Posterior cingulate gyrus (tissue), 11 donors: Measurements from ENCODE around the gene FRRS1L.

Source experiments
- DNase-seq, 10 donors: peaks; one replicate each; pipeline versions ENCODE4 v3.0.0 to v3.0.0-alpha.2; 2020 to 2021; ENCODE audit warnings: mixed read lengths in 3 of 10
- intact Hi-C: fragments of 100-400 bp; cut with DNase I; formaldehyde crosslinking; loops from one replicate; pipeline ENCODE4 v1.15.1; 2023

FRRS1L gene, protein sequence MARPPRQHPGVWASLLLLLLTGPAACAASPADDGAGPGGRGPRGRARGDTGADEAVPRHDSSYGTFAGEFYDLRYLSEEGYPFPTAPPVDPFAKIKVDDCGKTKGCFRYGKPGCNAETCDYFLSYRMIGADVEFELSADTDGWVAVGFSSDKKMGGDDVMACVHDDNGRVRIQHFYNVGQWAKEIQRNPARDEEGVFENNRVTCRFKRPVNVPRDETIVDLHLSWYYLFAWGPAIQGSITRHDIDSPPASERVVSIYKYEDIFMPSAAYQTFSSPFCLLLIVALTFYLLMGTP

DNA sequence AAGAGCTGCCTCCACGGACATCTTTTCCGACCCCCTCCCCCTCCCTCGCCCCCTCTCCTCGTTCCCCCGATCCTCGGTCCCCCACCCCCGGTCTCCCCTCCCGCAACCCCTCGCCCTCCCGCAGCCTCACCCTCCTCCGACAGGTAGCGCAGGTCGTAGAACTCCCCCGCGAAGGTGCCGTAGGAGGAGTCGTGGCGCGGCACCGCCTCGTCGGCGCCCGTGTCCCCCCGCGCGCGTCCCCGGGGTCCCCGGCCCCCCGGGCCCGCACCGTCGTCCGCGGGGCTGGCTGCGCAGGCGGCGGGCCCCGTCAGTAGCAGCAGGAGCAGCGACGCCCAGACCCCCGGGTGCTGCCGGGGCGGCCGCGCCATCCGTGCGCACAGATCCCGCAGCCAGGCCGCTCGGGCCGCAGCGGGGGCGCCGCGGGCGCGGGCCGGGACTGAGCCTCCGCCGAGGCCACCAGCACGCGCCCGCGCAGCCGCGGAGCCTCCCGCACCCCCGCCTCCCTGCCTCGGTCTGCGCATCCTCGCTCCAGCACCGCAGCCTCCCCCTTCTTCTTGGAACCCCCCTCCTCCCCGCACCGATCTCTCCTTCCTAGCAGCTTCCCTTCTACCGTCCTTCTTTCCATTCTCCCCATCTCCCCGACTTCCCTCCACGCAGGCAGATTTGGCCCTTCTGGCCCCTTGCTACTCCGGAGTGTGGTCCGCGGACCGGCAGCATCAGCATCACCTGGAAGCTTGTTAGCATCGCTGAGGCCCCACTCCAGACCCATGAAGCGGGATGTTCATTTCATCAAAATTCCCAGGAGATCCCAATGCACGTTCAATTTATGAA, at the start of gene FRRS1L:
TSS of gene FRRS1L (minus strand) at position 479 of the 831 bp plus-strand sequence. CDS start at position 368, 111 bp downstream.
- peak; percentile 47 to 95 (median 70) for DNase-seq
- intact Hi-C loops, result no loop called here

DNA sequence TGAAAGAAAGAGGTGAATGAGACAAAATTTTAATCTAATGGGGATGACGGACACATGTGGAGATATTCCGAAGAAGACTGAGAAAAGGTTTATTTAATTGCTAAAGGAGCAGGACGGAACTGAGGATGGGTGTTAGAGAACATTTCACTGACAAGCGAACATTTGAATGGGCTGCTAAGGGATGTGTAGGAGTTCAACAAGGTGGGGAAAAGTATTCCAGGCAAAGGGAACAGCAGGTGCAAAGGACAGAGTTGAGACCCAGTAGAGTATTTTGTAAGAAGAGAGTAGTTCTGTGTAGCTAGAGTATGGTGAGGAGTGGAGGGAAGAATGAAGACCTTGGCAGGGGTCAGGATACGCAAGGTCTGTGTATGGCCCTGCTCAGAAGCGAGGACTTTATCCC, 47.4 kb upstream of the FRRS1L start:
- intact Hi-C loops, result no loop called here
- DNase-seq, result no peak

- DNase-seq, result no peak
- intact Hi-C loops, result no loop called here
These were observed 46.5 kb upstream of the FRRS1L start for GRCh38 chr9:109213285-109214121.

- no peak for DNase-seq
- intact Hi-C loops, result no loop called here
These were observed 45.7 kb upstream of the FRRS1L start for GRCh38 chr9:109212768-109213167.

DNA sequence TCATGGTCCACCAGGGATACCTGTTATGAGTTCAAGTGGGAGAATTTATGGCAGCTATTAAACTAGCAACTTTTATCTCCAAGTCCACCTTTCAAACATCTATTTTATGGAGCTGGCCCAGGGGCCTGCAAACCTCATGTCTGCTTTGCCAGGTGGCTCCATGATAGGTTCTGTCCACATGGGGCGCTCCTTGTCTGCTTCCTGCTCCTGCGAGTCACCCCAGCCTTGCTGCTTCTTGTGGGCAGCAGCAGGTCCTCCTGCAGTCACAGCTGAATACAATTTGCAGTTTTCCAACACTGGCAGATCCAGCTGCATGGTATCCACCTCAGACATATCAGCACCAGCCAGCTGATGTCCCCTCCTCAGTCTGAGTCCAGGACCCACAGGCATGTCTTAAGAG, 39.6 kb upstream of the FRRS1L start:
- intact Hi-C loops, result no loop called here
- peak in 1 of 10 donors; percentile 6 for DNase-seq

- intact Hi-C loops, result no loop called here
- no peak for DNase-seq
These were observed 38.5 kb upstream of the FRRS1L start for GRCh38 chr9:109205526-109205925.

GRCh38 chr9:109203761-109204360, 36.8 kb upstream of the FRRS1L start:
- intact Hi-C loops, result no loop called here
- no peak for DNase-seq

DNA sequence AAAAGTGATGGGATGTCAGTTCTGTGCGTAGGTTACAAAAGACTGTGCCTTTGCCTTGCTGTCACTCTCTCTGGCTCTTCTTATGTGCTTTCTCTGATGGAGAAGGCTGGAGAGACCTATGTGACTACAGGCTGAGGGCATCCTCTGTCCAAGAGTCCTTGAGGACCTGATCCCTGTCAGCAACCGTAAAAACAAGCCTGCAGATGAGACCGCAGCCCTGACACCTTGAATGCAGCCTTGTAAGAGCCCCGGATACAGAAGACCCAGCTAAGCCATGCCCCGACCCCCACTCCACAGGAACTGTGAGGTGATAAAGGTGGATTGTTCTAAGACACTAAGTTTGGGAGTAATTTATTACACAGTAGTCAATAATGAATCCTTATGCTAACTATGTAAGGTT, 32.6 kb upstream of the FRRS1L start:
- peak in 1 of 10 donors; percentile 9 for DNase-seq
- intact Hi-C loops, result no loop called here

DNA sequence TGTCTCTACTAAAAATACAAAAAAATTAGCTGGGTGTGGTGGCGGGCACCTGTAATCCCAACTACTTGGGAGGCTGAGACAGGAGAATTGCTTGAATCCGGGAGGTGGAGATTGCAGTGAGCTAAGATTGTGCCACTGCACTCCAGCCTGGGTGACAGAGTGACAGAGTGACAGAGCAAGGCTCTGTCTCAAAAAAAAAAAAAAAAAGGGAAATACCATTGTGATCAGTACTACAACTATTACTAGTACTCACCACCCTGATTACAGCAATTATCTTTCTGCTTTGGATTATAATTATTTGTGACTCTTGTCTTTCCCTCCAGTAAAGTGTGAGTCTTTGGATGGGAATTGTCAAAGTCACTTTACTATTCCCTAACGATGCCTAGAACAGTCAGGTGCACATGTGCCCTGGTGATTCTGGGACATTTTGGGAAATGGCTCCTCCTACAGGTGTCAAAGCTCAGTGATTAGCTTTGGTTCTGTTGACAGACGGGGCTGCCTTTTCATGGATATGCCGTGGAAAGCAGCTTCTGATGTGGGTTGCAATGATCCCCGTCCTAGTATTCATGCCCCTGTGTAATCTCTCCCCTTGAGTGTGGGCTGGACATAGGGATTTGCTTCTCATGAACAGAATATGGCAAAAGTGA, 31.8 kb upstream of the FRRS1L start:
- intact Hi-C loops, result no loop called here
- no peak for DNase-seq

DNA sequence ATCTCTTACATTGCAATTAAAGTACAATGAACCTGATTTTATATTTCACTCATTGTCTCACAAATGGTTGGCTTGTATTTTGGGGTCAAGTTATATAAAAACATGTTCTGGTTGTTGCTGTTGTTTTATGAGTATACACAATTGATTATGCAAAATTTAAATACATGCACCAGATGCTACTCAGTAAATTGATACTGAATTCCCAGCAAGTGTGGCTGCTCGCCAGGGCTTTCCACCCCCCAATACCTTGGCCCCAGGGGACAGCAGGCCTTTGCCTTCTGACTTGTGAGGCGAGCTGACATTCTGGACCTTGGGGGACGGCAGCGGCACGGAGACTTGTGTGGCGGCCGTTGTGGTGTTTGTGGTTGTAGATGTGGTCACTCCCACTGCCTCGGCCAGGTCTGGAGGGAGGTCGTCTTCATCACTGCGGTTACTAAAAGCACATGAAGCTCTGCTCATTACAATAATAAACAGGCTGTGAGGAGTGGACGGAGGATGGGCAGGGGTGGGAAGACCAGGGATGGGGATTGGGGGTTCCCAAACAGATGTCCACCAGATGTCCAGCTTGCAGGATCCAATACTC, 27.0 kb upstream of the FRRS1L start:
- DNase-seq, result no peak
- intact Hi-C loops, result no loop called here

- peak in 2 of 10 donors; percentile 17 to 28 for DNase-seq
- intact Hi-C loops, result no loop called here
These were observed 25.8 kb upstream of the FRRS1L start for GRCh38 chr9:109192732-109193361.

DNA sequence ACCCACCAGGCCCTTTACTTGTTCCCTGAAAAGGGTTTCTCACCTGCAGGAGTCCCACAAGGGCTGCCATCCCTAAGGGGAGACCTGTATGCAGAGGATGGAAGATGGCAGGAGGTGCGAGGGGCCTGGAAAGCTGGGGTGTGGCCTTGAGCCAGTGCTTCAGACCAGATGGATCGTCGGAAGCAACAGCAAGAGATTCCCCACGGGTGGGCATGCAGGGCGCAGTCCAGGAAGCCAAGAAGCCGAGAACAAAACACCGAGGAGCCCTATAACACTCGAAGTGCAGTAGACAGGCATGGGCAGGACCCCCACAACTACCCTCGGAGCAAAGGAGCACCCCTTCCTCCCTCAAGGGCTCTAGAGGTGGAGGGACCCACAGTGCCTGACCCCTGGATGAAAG, 24.7 kb upstream of the FRRS1L start:
- intact Hi-C loops, result no loop called here
- DNase-seq, result no peak

GRCh38 chr9:109190151-109190550, 23.1 kb upstream of the FRRS1L start:
- intact Hi-C loops, result no loop called here

DNA sequence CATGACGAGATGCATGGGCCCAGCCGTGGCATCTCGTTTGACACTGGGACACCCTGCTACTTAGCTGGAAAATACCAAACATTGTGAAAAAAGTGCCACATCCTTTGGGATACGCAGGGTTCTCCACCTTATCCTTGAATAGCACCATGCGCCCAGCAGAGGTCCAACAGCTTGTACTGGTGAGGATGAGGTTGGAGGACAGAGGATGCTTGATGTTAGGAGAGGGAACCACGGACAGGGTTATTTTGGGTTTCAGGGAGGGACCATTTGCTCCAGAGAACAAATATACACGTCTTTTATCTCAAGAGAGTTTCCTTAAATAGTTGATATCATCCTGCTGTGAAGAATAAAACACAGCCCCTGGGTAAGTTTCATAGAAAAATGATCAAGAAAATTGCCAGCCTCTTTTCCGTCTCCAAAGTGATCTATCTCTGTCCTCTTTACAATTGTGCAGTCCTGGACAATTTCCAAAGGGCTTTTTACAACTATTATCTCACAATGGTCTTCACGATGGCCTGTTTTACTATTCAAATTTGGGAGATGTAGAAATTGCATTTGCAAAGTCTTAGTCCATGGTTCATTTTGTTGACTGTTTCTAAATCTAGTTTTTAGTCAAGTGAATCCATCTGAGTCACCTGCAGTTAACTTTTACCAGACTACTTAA, 19.9 kb upstream of the FRRS1L start:
- intact Hi-C loops, result no loop called here
- DNase-seq, result no peak

More at GRCh38 chr9:109190151-109190550, 23.1 kb upstream of the FRRS1L start:
- DNase-seq, result no peak

GRCh38 chr9:109182940-109183798, 16.1 kb upstream of the FRRS1L start:
- intact Hi-C loops, result loop anchor here (5.0 kb wide), 1 partner anchor 139 kb away; the partner anchor contains the start of gene EPB41L4B
- peak in 3 of 10 donors; percentile 18 to 30 (median 20) for DNase-seq

DNA sequence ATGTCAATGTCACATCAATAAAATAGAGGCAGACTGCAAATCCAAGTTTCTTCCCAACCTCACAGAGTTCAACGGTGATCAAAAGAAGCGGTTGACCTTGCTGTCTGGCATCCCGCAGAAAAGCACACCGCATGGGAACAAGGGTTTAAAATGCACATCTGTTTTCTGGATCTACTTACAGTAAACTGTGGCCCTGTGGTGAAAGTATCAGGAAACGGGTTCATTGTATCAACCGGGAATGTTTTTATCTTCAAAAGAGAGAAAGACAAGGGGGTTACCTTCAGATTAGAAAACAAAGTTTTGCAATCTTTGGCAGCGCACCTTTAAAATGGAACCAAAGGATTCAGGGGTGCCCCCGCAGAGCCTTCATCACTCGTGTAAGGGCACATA, 15.5 kb upstream of the FRRS1L start:
- intact Hi-C loops, result loop anchor here (5.0 kb wide), 1 partner anchor 140 kb away; the partner anchor contains the start of gene EPB41L4B
- no peak for DNase-seq

DNA sequence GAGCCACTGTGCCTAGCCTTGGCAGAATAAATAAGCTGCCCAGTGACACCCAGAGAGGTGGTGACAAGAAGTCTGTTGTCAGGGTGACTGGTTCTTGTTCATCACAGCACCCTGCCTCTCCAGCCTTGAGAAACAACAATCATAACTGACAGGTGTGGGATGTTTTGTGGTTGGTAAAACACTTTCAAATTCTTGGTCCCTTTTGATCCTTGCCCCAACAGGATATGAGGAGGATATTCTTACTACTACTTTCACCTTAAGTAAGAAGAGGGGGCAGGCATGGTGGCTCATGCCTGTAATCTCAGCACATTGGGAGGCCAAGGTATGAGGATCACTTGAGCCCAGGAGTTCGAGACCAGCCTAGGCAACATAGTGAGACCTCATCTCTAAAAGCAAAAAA, 14.2 kb upstream of the FRRS1L start:
- DNase-seq, result no peak
- intact Hi-C loops, result loop anchor here (5.0 kb wide), 1 partner anchor 141 kb away; the partner anchor contains the start of gene EPB41L4B
